Measurements from ENCODE around the gene CISTR. TPM values are rescaled to one million over a fixed set of nuclear protein-coding genes. Genes with fewer than 3 reads are reported as not detected.

CISTR gene
- total RNA-seq, 1 donor from 2014 or later, result 1.4 TPM

DNA sequence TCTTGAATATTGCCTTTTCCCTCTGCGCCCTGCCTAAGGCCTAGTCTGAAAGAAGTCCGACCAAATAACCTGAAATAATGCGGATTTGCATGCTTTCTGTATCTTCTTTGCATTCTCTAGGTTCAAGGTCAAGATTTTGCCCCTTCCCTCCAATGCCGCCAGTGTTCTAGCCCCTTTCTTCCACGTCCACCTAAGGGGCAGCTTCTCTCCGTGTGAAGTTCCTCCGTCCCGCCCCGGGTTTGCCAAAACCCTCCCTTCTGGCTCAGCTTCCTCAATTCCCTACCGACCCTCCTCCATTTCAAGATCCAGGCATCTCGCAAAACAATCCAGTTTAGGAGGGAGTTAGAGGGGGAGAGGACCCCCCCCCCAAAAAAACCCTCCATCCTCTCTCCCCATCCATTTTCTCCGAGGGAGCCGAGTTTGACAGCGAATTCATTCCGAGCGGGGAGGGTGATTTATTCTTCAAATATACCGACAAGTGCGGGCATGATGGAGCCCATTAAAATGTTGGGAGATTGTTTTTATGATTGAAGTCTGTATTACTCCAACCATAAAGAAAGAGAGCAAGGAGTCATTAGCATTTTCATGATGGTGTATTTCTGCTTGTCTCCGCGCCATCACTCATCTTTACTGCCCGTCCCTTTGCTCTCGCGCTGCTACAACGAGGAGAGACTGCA is 55.0 kb downstream of the CISTR start:
- peaks cover 16% of the 10 kb centered on the region for H3K4me1 Mint-ChIP-seq (ENCODE audit: unreplicated experiment)
- H3K9me3 Mint-ChIP-seq (ENCODE audit: unreplicated experiment), result no peaks in the 10 kb centered on the region
- DNase-seq (ENCODE audit: low spot score), result no peak
- peaks cover 23% of the 10 kb centered on the region for H3K27me3 Mint-ChIP-seq (ENCODE audit: unreplicated experiment)
- peak overlapping the region; percentile 81 for H3K4me3 Mint-ChIP-seq (ENCODE audit: unreplicated experiment)
- TF ChIP-seq, protein P1, sequence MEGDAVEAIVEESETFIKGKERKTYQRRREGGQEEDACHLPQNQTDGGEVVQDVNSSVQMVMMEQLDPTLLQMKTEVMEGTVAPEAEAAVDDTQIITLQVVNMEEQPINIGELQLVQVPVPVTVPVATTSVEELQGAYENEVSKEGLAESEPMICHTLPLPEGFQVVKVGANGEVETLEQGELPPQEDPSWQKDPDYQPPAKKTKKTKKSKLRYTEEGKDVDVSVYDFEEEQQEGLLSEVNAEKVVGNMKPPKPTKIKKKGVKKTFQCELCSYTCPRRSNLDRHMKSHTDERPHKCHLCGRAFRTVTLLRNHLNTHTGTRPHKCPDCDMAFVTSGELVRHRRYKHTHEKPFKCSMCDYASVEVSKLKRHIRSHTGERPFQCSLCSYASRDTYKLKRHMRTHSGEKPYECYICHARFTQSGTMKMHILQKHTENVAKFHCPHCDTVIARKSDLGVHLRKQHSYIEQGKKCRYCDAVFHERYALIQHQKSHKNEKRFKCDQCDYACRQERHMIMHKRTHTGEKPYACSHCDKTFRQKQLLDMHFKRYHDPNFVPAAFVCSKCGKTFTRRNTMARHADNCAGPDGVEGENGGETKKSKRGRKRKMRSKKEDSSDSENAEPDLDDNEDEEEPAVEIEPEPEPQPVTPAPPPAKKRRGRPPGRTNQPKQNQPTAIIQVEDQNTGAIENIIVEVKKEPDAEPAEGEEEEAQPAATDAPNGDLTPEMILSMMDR (IDR thresholded peaks at IDR 0.05; ENCODE audit: unreplicated experiment), result no peak
- peaks cover 8% of the 10 kb centered on the region for H3K36me3 Mint-ChIP-seq (ENCODE audit: low read depth, unreplicated experiment)
- H3K27ac Mint-ChIP-seq (ENCODE audit: unreplicated experiment), result peak overlapping the region; percentile 25

Other genes starting within 250 kb of the CISTR start
- gene NPFF, start 244.5 kb downstream of the CISTR start, total RNA-seq (ENCODE audit: unreplicated experiment), result not detected
- 63.3 TPM for gene ATF7, start 125.6 kb downstream of the CISTR start, total RNA-seq (ENCODE audit: unreplicated experiment)
- gene ATP5MC2, start 75.9 kb downstream of the CISTR start, total RNA-seq (ENCODE audit: unreplicated experiment), result 342 TPM
- 144 TPM for gene CALCOCO1, start 24.5 kb downstream of the CISTR start, total RNA-seq (ENCODE audit: unreplicated experiment)
- 0.38 TPM for gene HOXC13, start 186.9 kb upstream of the CISTR start, total RNA-seq (ENCODE audit: unreplicated experiment)
- 1.3 TPM for gene HOXC12, start 202.9 kb upstream of the CISTR start, total RNA-seq (ENCODE audit: unreplicated experiment)
- 0.38 TPM for gene HOXC11, start 221.1 kb upstream of the CISTR start, total RNA-seq (ENCODE audit: unreplicated experiment)
- gene HOTAIR, start 223.0 kb upstream of the CISTR start, total RNA-seq (ENCODE audit: unreplicated experiment), result 1.4 TPM
- 1.9 TPM for gene HOXC10, start 233.2 kb upstream of the CISTR start, total RNA-seq (ENCODE audit: unreplicated experiment)
- 0.28 TPM for gene HOXC9, start 248.2 kb upstream of the CISTR start, total RNA-seq (ENCODE audit: unreplicated experiment)

Measured in endothelial cell (in vitro differentiated cells).